HG02678 (cell line): ENCODE results near the gene GTF2A1L.
"Not testable (repeated sequence)": the region's sequence is repeated elsewhere in the genome, so short reads cannot be mapped to it uniquely, and the experiment has no call there.

Experiments
- ATAC-seq: cut with Tn5 transposase; IDR thresholded peaks from one replicate; pipeline ENCODE4 v1.9.1; 2021; ENCODE audit warnings: mild to moderate bottlenecking, moderate library complexity; ENCODE audit not compliant: unreplicated experiment

Gene GTF2A1L

GRCh38 chr2:48694149-48694548, 76.5 kb downstream of the GTF2A1L start:
- no peak for ATAC-seq

GRCh38 chr2:48695991-48696390, 78.3 kb downstream of the GTF2A1L start:
- no peak for ATAC-seq

- ATAC-seq = no peak
Measured at GRCh38 chr2:48696881-48697280, 79.2 kb downstream of the GTF2A1L start.

- no peak for ATAC-seq
Measured at GRCh38 chr2:48699348-48699930, 81.8 kb downstream of the GTF2A1L start.

GRCh38 chr2:48703621-48704020, 86.0 kb downstream of the GTF2A1L start:
- ATAC-seq = not testable (repeated sequence)

- ATAC-seq = no peak
Measured at GRCh38 chr2:48707466-48707865, 89.8 kb downstream of the GTF2A1L start.

GRCh38 chr2:48709096-48710034, 91.7 kb downstream of the GTF2A1L start:
- no peak for ATAC-seq

GRCh38 chr2:48711343-48711742, 93.7 kb downstream of the GTF2A1L start:
- no peak for ATAC-seq

- no peak for ATAC-seq
Measured at GRCh38 chr2:48712151-48712550, 94.5 kb downstream of the GTF2A1L start.

GRCh38 chr2:48713647-48714046, 96.0 kb downstream of the GTF2A1L start:
- no peak for ATAC-seq

- ATAC-seq = no peak
Measured at GRCh38 chr2:48714245-48714644, 96.6 kb downstream of the GTF2A1L start.

GRCh38 chr2:48715042-48715899, 97.6 kb downstream of the GTF2A1L start:
- no peak for ATAC-seq

GRCh38 chr2:48715956-48716355, 98.3 kb downstream of the GTF2A1L start:
- ATAC-seq = no peak

GRCh38 chr2:48717846-48718245, 100.2 kb downstream of the GTF2A1L start:
- ATAC-seq = no peak

GRCh38 chr2:48719480-48720177, 102.0 kb downstream of the GTF2A1L start:
- no peak for ATAC-seq

GRCh38 chr2:48721158-48721557, 103.5 kb downstream of the GTF2A1L start:
- ATAC-seq = no peak

- ATAC-seq = no peak
Measured at GRCh38 chr2:48722391-48722790, 104.7 kb downstream of the GTF2A1L start.

GRCh38 chr2:48723129-48723528, 105.5 kb downstream of the GTF2A1L start:
- no peak for ATAC-seq

- no peak for ATAC-seq
Measured at GRCh38 chr2:48724278-48724677, 106.6 kb downstream of the GTF2A1L start.

GRCh38 chr2:48725696-48726494, 108.2 kb downstream of the GTF2A1L start:
- no peak for ATAC-seq
